WERI-Rb-1 (cell line): ENCODE measurements around the gene ATG5.

Experiments used
- DNase-seq: peaks from one replicate; pipeline ENCODE4 v3.0.0-alpha.2; 2020
- H3K27ac ChIP-seq: fragments of 250-450 bp; sonication (Bioruptor Pico); 2 replicates; pipeline ENCODE4 v1.5.1; 2020; ENCODE audit warnings: mild to moderate bottlenecking, moderate library complexity
- H3K27me3 ChIP-seq: fragments of 250-450 bp; sonication (Bioruptor Pico); 2 replicates; pipeline ENCODE4 v1.5.1; 2021; ENCODE audit warnings: mild to moderate bottlenecking, low read depth, moderate library complexity; ENCODE audit not compliant: insufficient read depth, severe bottlenecking
- H3K36me3 ChIP-seq: fragments of 250-450 bp; sonication (Bioruptor Pico); 2 replicates; pipeline ENCODE4 v1.5.1; 2020; ENCODE audit warnings: mild to moderate bottlenecking, moderate library complexity
- H3K4me3 ChIP-seq: 2 replicates; pipeline ENCODE4 v1.5.1; 2011; ENCODE audit warnings: low read depth, mild to moderate bottlenecking, control low read depth, low read length
- H3K9me3 ChIP-seq: fragments of 250-450 bp; sonication (Bioruptor Pico); 2 replicates; pipeline ENCODE4 v1.5.1; 2021; ENCODE audit warnings: mild to moderate bottlenecking, moderate library complexity; ENCODE audit not compliant: severe bottlenecking
- CTCF ChIP-seq: IDR thresholded peaks from 2 replicates; pipeline ENCODE4 v1.5.1; 2011; ENCODE audit warnings: low read depth, mild to moderate bottlenecking, control low read depth, inconsistent platforms, low read length

Gene ATG5

GRCh38 chr6:106177786-106178185 lies 147.8 kb downstream of the ATG5 start:
- DNase-seq, result no peak
- Histone ChIP-seq H3K9me3 (no peaks in the 10 kb centered on the region), H3K4me3 (no peak overlapping the region), H3K27ac (no peak overlapping the region), H3K36me3 (no peaks in the 10 kb centered on the region), H3K27me3 (no peaks in the 10 kb centered on the region)
- no peak for TF ChIP-seq CTCF

GRCh38 chr6:106173124-106173879 lies 152.3 kb downstream of the ATG5 start:
- Histone ChIP-seq H3K9me3 (no peaks in the 10 kb centered on the region), H3K4me3 (no peak overlapping the region), H3K27me3 (no peaks in the 10 kb centered on the region), H3K27ac (no peak overlapping the region), H3K36me3 (no peaks in the 10 kb centered on the region)
- no peak for TF ChIP-seq CTCF
- DNase-seq, result no peak

DNA sequence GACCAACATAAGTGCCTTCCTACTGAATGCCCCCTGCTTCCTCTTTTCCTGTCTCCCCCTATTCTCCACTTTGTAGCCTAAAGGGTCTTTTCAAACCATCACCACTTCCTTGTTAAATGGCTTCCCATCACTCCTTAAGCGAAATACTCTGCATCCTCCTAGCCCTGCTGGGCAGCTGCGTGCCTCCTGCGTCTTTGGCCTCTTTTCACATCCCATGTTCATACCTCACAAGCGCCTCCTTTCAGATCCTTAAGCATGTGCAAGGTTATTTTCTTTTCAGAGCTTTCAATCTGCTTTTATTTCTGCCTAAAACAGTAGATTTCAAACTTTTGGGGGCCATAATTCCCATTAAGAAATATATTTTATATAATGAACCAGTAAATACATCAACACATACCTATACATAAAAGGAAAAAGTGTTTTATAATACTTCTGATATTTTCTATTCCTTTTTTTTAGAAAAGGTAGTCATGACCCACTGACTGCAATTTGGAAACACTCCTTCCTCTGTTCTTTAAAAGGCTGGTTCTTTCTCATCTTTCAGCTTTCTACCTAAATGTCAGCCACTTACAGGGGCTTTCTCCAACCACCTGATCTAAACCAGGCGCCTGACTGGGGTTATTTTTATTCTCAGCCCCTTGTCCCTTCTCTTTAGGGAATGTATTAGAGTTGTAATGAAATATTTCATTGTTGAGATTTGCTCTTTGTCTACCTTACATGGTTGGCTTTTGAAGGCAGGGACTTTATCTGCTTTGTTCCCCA lies 155.3 kb downstream of the ATG5 start:
- Histone ChIP-seq H3K36me3 (no peaks in the 10 kb centered on the region), H3K27me3 (no peaks in the 10 kb centered on the region), H3K9me3 (no peaks in the 10 kb centered on the region)

GRCh38 chr6:106169517-106169916 lies 156.0 kb downstream of the ATG5 start:
- Histone ChIP-seq H3K9me3 (no peaks in the 10 kb centered on the region), H3K27me3 (no peaks in the 10 kb centered on the region), H3K4me3 (no peak overlapping the region), H3K36me3 (no peaks in the 10 kb centered on the region), H3K27ac (no peak overlapping the region)
- DNase-seq, result no peak
- no peak for TF ChIP-seq CTCF

More for the DNA sequence above, 155.3 kb downstream of the ATG5 start:
- Histone ChIP-seq H3K27ac (no peak overlapping the region), H3K4me3 (no peak overlapping the region)
- no peak for TF ChIP-seq CTCF
- DNase-seq, result no peak

DNA sequence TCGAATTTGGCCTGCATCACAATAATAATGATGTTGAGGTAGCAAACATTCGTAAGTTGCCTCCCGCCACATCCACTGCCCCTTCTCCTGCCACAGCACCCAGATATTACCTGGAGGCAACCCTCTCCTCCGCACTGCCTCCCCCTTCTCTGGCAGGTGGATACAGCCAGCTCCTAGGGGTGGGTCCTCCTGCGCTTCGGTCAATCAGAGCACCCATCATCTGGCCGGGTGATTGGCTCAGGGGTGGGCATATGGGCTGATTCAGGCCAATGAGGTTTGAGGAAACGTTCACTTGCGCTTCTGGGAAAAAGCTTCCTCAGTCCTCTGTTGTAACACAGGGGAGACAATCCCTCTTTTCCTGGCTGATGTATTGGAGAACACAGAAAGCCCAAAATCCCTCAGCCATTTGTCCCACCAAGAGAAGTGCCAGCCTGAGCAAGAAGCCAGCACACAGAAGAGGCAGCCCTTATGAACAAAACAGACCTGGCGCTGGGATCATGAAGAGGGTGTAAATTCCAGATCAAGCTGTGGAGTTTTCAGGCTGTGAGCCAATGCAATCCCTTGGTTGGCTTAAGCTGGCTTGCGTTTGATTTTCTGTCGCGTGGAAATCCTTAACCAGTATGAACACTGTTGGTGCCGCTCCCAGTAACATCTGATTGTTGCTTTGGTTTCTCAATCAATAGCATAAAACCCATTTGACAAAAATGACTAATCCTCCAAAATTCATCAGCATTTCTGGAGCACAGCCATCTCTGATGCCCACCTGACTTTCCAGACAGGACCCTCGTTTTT lies 157.3 kb downstream of the ATG5 start:
- TF ChIP-seq CTCF, result no peak
- Histone ChIP-seq H3K27ac (no peak overlapping the region), H3K9me3 (no peaks in the 10 kb centered on the region), H3K36me3 (no peaks in the 10 kb centered on the region), H3K4me3 (no peak overlapping the region), H3K27me3 (no peaks in the 10 kb centered on the region)
- DNase-seq, result no peak
